HS-5 (cell line): ENCODE measurements around the gene TBATA.

ENCODE experiments used
- DNase-seq: peaks from one replicate; pipeline ENCODE4 v3.0.0-alpha.2; 2012; ENCODE audit warnings: low read depth

Gene TBATA

GRCh38 chr10:70742537-70743429 is 42.4 kb downstream of the TBATA start:
- no peak for DNase-seq

- no peak for DNase-seq
Measured at GRCh38 chr10:70740406-70741288, 44.5 kb downstream of the TBATA start.

DNA sequence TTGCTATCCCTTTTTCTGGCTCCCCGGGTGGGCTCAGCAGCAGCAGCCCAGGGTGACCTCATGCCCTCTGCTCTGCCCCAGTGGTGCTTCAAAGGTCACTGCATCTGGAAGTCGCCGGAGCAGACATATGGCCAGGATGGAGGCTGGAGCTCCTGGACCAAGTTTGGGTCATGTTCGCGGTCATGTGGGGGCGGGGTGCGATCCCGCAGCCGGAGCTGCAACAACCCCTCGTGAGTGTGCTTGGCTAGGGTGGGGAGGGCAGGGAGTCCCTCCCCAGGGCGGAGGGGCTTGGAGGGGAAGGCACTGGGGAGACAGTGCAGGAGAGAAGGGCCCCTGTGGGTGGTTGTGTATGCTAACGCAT is 46.4 kb downstream of the TBATA start:
- DNase-seq: no peak

DNA sequence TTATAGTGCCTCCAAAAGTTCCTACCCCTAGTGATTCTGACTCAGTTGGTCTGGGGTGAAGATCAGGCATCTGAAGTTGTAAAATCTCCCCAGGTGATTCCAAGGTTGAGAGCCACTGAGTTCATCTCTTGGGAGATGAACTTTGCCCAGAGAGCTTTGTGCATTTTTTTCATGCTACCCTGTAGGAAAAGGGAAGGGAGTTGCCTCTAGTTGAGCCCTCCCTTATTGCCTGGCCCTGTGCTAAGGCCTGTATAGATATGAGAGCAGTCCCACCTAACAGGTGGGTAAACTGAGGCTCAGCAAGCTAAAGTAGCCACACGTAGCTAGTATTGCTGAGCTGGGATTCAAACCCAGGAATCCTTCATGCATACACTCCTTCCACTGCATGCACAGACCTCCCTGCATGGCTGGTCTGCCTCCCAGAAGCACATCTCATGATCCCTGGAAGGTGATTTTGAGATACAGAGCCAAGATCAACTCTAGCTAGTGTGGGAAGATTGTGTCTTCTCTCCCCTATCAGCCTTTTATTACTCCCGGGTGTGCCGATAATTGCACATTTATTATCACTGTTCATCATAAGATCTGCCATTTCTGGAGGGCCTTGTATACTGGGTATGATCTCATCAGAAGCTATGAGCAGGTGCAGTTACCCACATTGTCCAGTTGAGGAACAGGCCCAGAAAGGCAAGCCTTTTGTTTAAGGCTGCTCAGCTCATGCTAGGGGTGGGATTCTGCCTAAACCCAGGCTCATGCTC is 47.0 kb downstream of the TBATA start:
- no peak for DNase-seq

DNA sequence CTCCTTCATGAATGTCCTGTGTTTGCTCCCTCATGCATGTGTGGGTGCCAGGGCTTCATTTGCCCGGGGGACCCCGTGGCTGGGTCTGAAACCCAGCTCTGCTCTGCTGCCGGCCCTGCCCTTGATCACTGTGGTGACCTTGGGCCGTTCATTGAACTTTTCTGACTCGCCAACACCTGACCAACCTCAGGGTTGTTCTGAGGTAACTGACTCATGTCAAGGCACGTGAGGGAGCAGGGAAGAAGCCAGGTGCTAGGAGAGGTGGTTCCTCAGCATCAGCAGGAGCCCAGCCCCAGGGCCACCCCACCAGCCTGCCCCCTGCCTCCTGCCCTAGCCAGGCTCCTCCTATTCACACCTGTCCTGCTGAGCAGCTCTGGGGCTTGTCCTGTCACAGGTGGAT is 47.9 kb downstream of the TBATA start:
- DNase-seq: no peak

DNA sequence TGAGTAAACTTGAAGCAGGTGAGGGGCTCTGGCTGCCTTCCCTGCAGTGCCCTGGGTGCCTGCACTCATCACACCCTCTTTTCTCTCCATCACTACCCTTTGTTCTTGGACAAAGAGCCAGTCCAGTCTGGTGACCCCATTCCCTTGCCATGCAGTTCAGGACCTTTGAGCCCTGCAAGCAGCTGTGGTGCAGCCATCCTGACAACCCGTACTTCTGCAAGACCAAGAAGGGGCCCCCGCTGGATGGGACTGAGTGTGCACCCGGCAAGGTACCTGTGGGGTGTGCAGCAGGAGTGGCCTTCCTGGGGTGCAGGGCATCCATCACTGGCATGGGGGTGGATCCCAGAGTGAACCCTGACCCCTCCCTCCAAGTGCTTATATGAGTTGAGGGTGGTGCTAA is 48.7 kb downstream of the TBATA start:
- no peak for DNase-seq

GRCh38 chr10:70735161-70735560 is 50.0 kb downstream of the TBATA start:
- no peak for DNase-seq

DNA sequence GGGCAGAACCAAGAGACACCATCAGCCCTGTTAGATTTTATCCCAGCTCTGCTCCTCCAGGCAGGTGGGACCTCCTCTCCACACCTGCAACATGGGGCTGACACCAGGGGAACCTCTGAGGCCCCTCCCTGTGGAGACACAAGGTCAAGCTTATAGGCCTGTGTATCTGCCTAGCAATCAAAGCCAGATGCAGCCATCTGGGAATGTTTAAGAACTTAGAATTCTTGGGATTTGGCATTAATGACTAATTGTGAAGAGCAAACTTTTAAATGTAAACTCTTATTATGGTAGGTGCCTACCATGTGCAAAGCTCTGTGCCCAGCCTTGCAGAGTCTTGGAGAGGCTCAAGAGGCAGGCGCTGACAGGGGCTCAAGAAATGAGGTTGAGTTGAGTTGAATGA is 52.1 kb downstream of the TBATA start:
- DNase-seq: no peak

- DNase-seq: no peak
Measured at GRCh38 chr10:70732569-70732968, 52.6 kb downstream of the TBATA start.

GRCh38 chr10:70730955-70731354 is 54.2 kb downstream of the TBATA start:
- DNase-seq: no peak

DNA sequence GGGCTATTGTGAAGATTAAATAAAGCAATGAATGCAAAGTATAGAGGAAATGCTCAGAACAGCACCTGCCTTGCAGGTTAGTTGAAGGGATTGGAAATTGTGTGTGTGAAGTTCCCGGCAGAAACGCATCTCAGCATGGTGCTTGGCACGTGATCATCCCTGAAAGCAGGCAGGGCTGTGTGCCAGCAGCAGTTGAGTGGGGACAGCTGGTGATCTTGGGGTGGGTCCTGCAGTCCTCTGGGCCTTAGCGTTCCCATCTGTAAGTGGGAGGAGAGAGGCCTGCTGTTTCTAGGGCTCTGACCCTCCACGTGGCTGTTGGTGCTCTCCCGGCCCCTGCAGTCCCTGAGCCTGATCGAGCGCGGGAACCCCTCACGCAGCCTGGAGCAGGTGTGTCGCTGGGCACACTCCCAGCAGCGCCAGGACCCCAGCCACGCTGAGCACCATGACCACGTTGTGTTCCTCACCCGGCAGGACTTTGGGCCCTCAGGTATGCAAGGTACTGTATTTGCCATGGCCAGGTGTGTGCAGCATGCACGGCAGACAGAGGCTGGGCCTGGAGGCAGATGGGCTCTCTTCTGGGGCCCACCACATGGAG is 55.3 kb downstream of the TBATA start:
- DNase-seq: no peak

DNA sequence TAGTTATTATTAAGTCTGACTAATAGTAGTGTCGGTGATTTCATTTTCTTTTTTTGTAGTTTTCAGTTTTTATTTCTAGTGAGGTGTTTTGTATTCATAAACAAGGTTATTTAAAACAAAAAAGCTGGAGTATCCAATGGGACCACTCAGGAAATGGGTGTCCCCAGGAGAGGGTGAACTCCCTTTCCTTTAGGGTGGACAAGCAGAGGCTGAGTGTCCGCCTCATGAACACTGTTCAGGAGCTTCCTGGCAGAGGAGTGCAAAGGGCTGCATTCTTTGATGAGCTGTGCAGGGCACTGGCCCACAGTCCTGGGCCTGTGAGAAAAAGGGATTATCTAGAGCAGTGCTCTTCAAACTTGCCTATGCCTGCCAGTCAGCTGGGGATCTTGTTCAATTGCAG is 56.8 kb downstream of the TBATA start:
- DNase-seq: no peak

DNA sequence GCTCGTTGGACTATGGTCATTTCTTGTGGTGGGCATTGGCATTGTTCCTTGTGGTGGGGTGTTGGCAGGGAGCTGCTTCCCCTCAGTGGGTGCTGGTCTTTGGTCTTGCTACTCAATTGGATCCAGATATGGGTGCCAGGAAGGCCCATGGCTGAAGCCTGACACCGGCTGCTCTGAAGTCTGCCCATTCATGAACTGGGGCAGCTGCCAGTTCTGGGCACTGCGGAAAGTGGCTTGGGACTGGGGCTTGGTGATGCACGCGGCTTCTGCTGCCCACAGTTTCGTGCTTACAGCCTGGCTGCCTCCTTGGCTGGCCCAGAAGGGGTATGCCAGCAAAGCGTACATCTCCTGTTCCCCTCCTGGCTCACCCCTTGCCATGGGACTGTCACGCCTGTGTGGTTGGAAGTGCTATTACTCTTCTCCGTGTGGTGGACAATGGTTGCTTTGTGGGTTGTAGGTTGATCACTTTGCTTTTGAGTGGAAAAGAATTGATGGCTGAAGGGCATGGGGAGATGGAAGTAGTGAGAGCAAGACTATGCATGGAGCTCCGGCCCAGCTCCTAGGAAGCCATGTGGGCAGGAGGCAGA is 58.2 kb downstream of the TBATA start:
- no peak for DNase-seq

DNA sequence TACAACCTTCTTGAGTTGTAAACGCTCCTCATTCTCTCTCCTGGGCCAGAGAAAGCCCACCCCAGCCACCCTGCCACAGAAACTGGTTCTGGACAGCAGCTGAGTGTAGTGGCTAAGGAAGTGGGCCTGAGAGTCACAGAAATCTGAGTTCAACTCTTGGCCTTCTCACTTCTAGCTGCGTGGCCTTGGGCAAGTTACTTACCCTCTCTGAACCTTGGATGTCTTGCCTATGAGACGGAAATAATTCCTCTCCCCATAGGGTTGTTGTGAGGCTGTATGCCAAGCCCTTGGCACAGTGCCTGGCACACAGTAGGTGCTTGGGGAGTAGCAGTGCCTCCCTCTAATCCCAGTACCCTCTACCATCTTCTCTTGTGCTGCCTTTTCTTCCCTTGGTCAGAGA is 61.4 kb downstream of the TBATA start:
- DNase-seq: no peak

- DNase-seq: peak; percentile 72
Measured at GRCh38 chr10:70722820-70723424, 62.3 kb downstream of the TBATA start.
